ENCODE measurements around the gene TMEM86B.

Gene TMEM86B

DNA sequence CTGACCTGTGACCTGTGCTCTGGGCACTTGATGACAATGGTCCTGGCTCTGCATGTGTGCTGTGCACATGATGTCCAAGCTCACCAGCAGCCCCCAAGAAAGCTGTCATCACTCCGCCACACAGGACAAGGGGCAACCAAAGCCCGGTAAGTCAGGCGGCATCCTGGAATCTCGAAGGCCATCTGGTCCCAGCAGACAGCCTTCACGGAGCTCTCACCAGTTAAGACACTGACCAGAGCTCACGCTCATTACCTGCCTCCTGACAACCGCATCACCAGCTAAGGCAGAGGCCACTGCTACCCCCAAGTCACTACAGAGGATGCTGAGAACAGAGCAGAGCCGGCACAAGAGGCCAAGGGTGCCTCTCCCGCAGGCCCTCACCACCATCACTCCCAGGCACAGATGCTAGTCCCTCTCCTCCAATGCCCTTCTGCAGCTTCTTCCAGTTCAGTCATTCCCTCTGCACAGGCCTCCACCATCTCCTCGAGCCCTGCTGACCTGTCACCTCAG is 19.7 kb upstream of the TMEM86B start:
- no peaks in the 10 kb centered on the region for H3K36me3 ChIP-seq (ENCODE audit: insufficient read depth)
- H3K79me2 ChIP-seq (ENCODE audit: insufficient read depth, low read depth), result peaks cover 55% of the 10 kb centered on the region
- H4K20me1 ChIP-seq (ENCODE audit: insufficient read depth), result peaks cover 7% of the 10 kb centered on the region; the same call in 1 of the 2 replicates
- no peaks in the 10 kb centered on the region for H3K27me3 ChIP-seq (ENCODE audit: insufficient read depth, low read depth)
- no peak overlapping the region for H2AFZ ChIP-seq (ENCODE audit: low read depth)
- no peak overlapping the region for H3K9ac ChIP-seq
- no peak overlapping the region for H3K4me2 ChIP-seq
- no peak overlapping the region for H3K4me3 ChIP-seq (IDR thresholded peaks at IDR 0.05; ENCODE audit: insufficient read depth, low read depth, low read length)
- no peak overlapping the region for H3K27ac ChIP-seq
- H3K4me1 ChIP-seq (ENCODE audit: low read depth, poor library complexity, severe bottlenecking), result no peaks in the 10 kb centered on the region
- TF ChIP-seq, protein P1, sequence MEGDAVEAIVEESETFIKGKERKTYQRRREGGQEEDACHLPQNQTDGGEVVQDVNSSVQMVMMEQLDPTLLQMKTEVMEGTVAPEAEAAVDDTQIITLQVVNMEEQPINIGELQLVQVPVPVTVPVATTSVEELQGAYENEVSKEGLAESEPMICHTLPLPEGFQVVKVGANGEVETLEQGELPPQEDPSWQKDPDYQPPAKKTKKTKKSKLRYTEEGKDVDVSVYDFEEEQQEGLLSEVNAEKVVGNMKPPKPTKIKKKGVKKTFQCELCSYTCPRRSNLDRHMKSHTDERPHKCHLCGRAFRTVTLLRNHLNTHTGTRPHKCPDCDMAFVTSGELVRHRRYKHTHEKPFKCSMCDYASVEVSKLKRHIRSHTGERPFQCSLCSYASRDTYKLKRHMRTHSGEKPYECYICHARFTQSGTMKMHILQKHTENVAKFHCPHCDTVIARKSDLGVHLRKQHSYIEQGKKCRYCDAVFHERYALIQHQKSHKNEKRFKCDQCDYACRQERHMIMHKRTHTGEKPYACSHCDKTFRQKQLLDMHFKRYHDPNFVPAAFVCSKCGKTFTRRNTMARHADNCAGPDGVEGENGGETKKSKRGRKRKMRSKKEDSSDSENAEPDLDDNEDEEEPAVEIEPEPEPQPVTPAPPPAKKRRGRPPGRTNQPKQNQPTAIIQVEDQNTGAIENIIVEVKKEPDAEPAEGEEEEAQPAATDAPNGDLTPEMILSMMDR (conservative IDR thresholded peaks at IDR 0.05; ENCODE audit: low read depth, low read length), result no peak

DNA sequence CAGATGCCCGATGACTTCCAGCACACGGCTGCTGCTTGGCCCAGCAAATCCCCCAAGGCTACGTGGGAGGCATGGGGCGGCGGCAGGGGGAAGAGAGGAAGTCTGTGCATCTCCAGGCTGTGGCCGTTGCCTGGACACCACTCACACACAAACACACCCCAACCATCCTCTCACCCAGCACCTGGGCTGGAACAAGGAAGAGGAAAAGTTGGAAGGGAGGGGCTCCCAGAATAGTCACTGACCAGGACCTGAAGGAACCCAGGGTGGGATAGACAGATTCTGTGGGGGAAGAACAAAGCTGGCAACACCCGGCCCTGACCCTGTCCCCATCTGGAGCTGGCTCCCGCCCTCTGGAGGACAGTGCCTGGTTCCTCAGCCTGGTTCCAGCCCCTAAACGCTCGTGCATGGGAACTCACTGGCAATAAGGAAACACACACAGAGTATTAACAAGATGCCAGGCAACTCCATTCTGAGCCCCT is 19.1 kb upstream of the TMEM86B start:
- H3K36me3 ChIP-seq (ENCODE audit: insufficient read depth), result no peaks in the 10 kb centered on the region
- TF ChIP-seq, protein P1 (conservative IDR thresholded peaks at IDR 0.05; ENCODE audit: low read depth, low read length), result no peak
- peaks cover 2% of the 10 kb centered on the region; the same call in 1 of the 2 replicates for H4K20me1 ChIP-seq (ENCODE audit: insufficient read depth)
- no peak overlapping the region for H3K9ac ChIP-seq
- no peak overlapping the region for H3K4me2 ChIP-seq
- no peak overlapping the region for H3K4me3 ChIP-seq (IDR thresholded peaks at IDR 0.05; ENCODE audit: insufficient read depth, low read depth, low read length)
- no peak overlapping the region for H3K27ac ChIP-seq
- H3K79me2 ChIP-seq (ENCODE audit: insufficient read depth, low read depth), result peaks cover 50% of the 10 kb centered on the region
- no peak overlapping the region for H2AFZ ChIP-seq (ENCODE audit: low read depth)
- H3K4me1 ChIP-seq (ENCODE audit: low read depth, poor library complexity, severe bottlenecking), result peaks cover 3% of the 10 kb centered on the region
- H3K27me3 ChIP-seq (ENCODE audit: insufficient read depth, low read depth), result no peaks in the 10 kb centered on the region

- Histone ChIP-seq H3K4me3 (IDR thresholded peaks at IDR 0.05; ENCODE audit: insufficient read depth, low read depth, low read length) (no peak overlapping the region), H3K79me2 (ENCODE audit: insufficient read depth, low read depth) (peaks cover 41% of the 10 kb centered on the region), H2AFZ (ENCODE audit: low read depth) (no peak overlapping the region), H3K4me2 (no peak overlapping the region), H3K36me3 (ENCODE audit: insufficient read depth) (no peaks in the 10 kb centered on the region; the same call in 1 of the 2 replicates), H4K20me1 (ENCODE audit: insufficient read depth) (no peaks in the 10 kb centered on the region; the same call in 1 of the 2 replicates), H3K4me1 (ENCODE audit: low read depth, poor library complexity, severe bottlenecking) (peaks cover 4% of the 10 kb centered on the region), H3K27me3 (ENCODE audit: insufficient read depth, low read depth) (no peaks in the 10 kb centered on the region), H3K27ac (no peak overlapping the region), H3K9ac (no peak overlapping the region)
- TF ChIP-seq, protein P1 (conservative IDR thresholded peaks at IDR 0.05; ENCODE audit: low read depth, low read length), result no peak
Measured at GRCh38 chr19:55246462-55247451, 18.2 kb upstream of the TMEM86B start.

GRCh38 chr19:55245236-55245904 is 16.8 kb upstream of the TMEM86B start:
- no peak overlapping the region for H3K27ac ChIP-seq
- H3K79me2 ChIP-seq (ENCODE audit: insufficient read depth, low read depth), result peaks cover 27% of the 10 kb centered on the region; the same call in 1 of the 2 replicates
- H4K20me1 ChIP-seq (ENCODE audit: insufficient read depth), result no peaks in the 10 kb centered on the region; the same call in 1 of the 2 replicates
- H3K27me3 ChIP-seq (ENCODE audit: insufficient read depth, low read depth), result no peaks in the 10 kb centered on the region
- no peak overlapping the region for H3K4me2 ChIP-seq
- no peak overlapping the region for H2AFZ ChIP-seq (ENCODE audit: low read depth)
- no peak overlapping the region for H3K9ac ChIP-seq
- peaks cover 4% of the 10 kb centered on the region for H3K4me1 ChIP-seq (ENCODE audit: low read depth, poor library complexity, severe bottlenecking)
- no peak overlapping the region for H3K4me3 ChIP-seq (IDR thresholded peaks at IDR 0.05; ENCODE audit: insufficient read depth, low read depth, low read length)
- H3K36me3 ChIP-seq (ENCODE audit: insufficient read depth), result no peaks in the 10 kb centered on the region; the same call in 1 of the 2 replicates
- TF ChIP-seq, protein P1 (conservative IDR thresholded peaks at IDR 0.05; ENCODE audit: low read depth, low read length), result no peak

Measured in KMS-11 (cell line).